HG02588 (cell line): ENCODE results near the gene RALGPS2.
"Not testable (repeated sequence)": the region's sequence is repeated elsewhere in the genome, so short reads cannot be mapped to it uniquely, and the experiment has no call there.

Experiments used
- ATAC-seq: cut with Tn5 transposase; IDR thresholded peaks from one replicate; pipeline ENCODE4 v1.9.1; 2021; ENCODE audit warnings: mild to moderate bottlenecking, moderate library complexity; ENCODE audit not compliant: unreplicated experiment

RALGPS2 gene

GRCh38 chr1:178939338-178940067 is 214.5 kb downstream of the RALGPS2 start:
- no peak for ATAC-seq

DNA sequence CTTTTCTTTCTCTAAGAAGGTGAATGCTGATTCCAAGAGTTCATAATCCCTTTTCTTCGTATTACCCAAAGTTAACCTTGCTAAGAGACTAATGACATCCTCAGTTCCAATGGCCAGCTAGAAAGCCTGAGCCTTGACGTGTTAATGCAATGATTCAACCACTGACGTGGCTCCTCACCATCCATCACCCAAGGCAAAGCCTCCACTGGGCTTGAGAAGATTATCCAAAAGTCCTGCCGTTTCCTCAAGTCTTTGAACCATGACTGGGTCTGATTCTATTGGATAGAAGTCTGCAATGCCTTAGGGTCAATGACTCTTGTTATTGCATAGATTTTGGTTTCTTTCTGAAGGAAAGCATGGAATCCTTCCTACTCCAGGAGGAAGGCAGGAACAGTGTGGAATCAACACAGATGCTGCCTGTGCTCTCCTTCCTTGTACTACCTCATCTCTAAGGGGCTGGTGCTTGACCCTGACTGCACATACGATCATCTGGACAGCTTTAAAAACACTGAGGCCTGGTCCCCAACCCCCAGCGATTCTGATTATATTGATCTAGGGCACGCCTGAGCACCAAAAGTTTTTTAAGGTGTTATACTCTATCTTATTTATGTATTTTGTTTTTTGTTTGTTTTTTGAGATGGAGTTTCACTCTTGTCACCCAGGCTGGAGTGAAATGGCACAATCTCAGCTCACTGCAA is 215.2 kb downstream of the RALGPS2 start:
- ATAC-seq: no peak

DNA sequence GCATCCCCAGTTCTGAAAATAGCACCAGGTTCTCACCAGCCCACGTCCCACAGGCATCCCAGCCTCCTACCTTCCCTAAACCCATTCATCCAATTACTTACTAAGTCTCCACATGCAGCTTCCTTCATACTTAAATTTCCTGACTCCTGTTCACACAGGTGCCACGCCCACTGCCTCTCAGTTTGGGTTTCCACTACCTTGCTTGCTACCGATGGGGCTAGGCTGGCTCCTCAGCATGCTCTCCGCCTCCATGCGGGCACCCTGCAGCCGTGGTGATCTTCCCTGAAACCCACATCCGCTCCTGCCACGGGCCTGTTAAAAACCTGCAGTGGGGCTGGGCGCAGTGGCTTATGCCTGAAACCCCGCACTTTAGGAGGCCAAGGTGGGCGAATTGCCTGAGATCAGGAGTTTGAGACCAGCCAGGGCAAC is 216.2 kb downstream of the RALGPS2 start:
- no peak for ATAC-seq

- ATAC-seq: no peak
Measured at GRCh38 chr1:178941849-178942248, 216.8 kb downstream of the RALGPS2 start.

DNA sequence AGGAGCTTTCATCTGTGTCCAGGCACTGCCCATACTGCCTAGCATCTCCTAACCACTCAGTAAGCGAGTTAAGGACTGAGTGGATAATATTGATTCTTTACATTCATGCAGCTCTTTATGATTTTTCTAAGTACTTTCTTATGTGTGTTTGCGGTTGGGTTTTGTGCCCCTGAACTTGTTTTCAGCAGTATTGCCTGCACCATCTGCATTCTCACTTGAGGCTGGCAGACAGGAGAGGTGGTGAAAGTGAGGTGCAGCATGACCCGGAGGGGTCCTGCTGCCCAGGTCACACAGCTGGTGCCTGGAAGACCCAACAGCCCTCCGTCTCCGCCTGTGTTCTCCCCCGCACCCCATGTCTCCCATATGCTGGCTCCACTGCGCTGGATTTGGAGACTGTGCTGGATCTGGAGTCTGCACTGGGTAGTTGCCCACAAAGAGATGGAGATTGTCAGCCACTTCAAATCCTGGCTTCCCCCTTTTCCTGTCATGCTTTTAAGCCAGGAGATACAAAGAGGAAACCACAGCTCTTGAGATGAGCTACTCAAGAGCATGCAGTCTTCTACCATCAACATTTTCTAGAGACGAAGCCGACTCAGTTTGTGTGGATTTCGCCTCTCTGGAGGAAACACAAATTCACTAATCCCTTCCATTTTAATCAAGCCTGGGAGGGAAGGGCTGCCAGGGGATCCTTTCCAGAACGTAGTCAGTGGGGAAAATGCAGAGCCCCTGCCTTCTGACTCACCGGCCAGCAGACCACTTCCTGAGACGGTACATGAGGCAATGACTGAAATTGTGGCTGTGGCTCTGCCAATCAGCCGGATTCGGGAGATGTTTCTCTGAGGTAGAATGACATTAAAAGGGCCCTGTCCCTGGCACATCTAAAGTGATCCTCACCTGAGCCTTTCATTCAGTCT is 217.5 kb downstream of the RALGPS2 start:
- no peak for ATAC-seq

DNA sequence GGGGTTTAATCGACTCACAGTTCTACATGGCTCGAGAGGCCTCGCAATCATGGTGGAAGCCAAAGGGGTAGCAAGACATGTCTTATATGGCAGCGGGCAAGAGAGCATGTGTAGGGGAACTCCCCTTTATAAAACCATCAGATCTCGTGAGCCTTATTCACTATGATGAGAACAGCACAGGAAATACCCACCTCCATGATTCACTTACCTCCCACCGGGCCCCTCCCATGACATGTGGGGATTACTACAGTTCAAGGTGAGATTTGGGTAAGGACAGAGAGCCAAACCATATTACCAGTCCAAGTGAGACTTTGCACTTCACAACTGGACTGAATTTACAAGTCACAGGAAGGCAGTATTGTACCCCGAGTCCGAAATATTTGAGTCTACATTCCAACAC is 219.7 kb downstream of the RALGPS2 start:
- no peak for ATAC-seq

DNA sequence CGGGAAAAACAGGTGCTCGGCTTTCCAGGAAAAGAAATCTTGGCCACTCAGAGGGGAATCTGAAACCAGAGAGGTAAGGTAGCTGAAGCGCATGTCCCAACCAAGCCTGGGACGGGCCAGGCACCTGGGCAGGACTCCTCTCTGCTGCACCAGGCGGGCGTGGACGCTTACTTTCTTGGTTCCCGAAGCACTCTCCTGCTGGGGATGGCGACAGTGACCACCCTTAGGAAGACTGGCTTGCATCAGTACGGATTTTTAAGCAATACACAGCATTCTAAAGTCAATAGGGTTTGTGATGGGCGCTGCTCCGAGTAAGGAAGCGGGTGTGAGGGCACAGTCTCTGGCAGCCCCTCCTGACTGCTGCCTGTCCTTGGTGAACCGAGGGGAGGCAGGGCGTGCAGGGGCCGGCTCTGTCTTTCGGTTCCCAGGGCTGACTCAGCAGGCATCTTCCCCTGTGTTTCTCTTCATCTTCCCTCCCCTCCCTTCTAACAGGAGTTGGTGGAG is 220.8 kb downstream of the RALGPS2 start:
- ATAC-seq: no peak

DNA sequence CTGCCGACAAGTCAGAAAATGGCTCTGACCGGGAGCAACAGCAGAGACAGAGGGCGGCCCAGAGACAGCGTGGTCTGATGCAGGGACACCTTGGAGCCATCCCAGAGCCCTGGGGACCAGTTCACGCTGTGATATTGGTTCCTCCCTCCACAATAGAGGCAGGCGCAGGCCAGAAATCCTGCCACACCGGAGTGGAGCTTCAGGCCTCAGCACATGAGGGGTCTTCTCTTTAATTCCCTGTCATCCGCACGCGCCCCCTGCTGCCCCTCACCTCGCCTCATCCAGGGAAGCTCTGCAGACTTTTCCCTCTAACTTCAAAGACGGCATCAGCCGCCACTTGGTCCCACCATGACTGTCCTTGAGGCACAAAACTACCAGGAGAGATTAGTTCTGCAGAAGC is 221.4 kb downstream of the RALGPS2 start:
- no peak for ATAC-seq

DNA sequence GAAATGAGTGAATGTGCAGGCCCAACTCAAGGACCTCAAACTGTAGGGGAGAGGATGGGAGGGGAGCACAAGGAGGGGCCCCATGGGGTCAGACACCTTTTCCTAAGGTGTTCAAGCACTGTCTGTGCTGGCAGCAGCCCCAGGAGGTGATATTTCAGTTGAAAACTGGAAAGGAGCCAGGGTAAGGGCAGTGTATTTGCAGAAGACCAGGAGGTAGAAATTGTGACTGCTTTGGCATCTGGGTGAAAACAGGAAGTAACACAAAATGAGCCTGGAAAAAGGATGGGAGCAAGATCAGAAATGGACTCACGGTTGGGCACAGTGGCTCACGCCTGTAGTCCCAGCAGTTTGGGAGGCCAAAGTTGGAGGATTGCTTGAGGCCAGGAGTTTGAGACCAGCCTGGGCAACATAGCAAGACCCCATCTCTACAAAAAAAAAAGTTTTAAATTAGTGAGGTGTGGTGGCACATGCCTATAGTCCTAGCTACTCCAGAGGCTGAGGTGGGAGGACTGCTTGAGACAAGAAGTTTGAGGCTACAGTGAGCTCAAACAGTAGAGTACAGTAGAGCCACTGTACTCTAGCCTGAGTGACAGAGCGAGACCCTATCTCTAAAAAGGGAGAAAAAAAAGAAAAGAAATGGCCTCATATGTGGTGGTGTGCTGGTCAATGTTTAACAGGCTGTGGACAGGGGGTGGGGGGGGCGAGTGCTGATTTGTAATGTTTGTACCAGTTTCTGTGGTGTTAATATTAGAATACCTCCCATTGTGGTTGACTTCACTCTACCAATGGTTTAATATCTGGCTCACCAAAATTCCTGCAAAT is 222.0 kb downstream of the RALGPS2 start:
- no peak for ATAC-seq

DNA sequence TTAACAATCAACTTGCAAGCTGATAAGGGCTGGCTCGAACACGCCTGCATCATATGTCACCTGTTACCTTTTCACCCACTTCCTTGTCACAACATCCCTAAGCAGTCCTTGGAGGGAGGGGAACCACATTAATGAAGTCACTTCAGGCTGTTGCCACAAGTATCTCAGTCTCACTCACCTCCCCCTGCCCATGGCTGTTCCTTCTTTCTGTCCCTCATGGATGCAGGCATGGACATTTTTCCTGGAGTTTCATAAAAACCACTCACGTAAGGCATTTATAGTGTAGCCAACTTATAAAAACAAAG is 222.6 kb downstream of the RALGPS2 start:
- ATAC-seq: no peak

- ATAC-seq: no peak
Measured at GRCh38 chr1:178948676-178949075, 223.6 kb downstream of the RALGPS2 start.

DNA sequence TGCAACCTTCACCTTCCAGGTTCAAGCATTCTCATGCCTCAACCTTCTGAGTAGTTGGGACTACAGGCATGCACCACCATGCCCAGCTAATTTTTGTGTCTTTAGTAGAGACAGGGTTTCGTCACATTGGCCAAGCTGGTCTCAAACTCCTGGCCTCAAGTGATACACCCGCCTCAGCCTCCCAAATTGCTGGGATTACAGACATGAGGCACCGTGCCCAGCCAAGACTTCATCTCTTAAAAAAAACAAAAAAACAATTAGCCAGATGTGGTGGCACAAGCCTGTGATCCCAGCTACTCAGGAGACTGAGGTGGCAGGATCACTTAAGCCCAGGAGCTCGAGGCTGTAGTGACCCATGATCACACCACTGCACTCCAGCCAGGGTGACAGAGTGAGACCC is 224.8 kb downstream of the RALGPS2 start:
- ATAC-seq: not testable (repeated sequence)

GRCh38 chr1:178951600-178951999 is 226.6 kb downstream of the RALGPS2 start:
- ATAC-seq: no peak

DNA sequence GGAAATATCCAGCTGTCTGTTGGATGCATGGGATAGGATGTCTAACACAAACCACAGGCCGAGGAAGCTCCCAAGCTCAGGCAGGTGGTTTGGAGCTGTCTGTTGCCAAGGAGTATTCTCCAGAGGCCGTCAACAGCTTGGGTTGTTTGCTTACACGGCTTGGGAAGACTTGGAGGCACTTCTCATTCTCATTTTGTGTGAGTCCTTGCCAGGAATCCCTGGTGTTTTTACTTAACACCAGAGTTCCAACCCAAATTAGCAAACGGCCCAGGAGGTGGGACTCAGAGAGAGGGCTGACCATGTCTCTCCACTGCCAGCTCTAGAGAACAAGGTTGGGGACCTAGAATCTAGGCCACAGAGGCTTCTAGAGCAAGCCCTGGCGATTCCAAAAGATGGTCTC is 228.0 kb downstream of the RALGPS2 start:
- no peak for ATAC-seq

DNA sequence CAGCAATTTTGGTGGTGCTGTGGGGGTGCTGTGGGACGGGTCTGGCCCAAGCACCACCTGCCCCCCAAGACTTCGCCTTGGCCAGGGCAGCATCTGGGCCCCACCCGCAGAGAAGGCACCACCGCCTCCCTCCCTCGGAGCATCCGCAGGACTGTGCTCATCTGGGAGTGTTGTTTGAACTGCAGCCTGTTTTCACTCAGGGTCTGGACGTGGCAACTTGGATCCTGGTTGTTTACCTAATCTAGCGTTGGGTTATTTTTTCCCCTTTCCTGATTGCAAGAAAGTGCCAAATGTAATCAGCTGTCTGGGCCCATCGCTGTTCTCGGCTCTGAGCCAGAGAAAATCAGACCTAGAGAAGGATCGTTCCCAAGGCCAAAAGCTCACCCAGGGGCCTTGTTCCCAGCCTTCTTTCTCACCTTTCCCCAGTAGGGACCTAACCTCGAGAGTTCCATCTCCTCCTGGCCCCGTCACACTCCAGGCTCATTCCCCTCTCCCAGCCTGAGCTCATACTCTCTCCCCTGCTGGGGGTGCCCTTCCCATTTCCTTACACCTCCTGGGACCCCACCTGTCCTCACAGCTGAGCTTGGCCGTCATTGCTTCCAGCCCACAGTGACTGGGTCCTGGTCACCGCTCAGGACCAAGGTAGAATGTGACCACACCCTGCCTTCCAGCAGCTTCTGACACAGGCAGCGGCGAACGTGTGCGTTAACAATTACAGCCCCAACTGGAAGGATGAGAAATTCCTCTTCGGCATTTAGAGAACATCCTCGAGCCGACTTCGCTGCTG is 228.7 kb downstream of the RALGPS2 start:
- ATAC-seq: no peak

- ATAC-seq: no peak
Measured at GRCh38 chr1:178954325-178954690, 229.3 kb downstream of the RALGPS2 start.

DNA sequence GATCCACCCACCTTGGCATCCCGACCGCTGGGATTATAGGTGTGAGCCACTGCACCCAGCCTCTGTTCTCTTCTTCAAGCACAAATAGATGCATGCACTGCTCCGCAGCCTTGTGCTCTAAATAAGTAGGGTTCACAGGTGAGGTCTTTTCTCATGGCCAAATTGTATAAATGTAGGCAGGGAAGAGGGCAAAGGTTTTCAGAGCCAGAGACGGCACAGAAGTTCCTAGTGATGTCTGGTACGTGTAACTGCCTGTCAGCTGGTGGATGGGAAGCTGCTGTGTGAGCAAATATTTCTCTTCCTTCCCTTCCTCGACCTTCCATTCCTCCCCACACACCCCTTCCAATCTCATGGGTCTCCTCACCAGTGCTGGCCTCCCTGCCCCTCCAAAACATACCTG is 229.9 kb downstream of the RALGPS2 start:
- no peak for ATAC-seq

GRCh38 chr1:178955391-178955954 is 230.4 kb downstream of the RALGPS2 start:
- no peak for ATAC-seq

DNA sequence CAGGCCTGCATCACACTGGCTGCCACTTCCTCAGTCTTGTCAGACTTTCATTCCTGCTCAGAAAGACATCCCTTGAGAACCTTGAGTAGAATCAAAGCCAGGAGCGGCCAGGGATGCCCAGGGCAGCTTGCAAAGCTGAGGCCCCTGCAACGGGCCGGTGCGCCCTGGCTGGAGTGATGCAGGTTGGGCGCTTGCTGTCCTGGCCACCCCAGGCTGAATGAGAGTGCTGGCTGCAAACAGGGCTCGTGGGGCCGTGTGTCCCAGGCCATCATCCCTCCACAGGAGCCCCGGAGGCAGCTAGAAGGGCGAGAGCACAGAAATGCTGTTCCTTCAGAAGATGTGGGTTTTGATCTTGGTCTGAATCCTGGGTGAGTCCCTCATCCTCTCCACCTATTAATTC is 233.4 kb downstream of the RALGPS2 start:
- ATAC-seq: no peak
